IPS DF 4.7 (cell line): Measurements from ENCODE around the gene ZFAND2B.

ENCODE experiments used
- DNase-seq: peaks from one replicate; pipeline ENCODE4 v3.0.0-alpha.2; 2013; ENCODE audit warnings: low spot score; ENCODE audit errors: extremely low read depth

Gene ZFAND2B

DNA sequence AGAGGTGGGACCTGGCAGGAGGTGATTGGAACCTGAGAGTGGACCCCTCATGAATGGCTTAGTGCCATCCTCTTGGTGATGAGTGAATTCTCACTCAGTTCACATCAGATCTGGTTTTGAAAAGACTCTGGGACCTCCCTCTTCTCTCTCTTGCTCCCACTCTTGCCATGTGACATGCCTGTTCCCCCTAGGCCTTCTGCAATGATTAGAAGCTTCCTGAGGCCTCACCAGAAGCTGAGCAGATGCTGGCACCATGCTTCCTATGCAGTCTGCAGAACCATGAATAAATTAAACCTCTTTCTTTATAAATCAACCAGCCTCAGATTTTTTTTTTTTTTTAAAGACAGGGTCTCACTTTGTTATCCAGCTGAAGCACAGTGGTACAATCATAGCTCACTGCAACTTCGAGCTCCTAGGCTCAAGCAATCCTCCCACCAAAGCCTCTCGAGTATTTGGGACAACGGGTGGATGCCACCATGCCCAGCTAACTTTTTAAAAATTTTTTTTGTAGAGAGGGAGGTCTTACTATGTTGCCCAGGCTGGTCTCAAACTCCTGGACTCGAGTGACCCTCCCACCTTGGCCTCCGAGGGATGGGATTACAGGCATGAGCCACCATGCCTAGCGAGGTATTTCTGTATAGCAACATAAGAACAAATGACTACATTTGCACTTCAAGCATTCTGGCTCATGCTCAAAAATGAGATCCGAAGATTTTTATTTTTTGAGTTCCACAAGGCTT lies 2.0 kb upstream of the ZFAND2B start:
- DNase-seq: no peak

DNA sequence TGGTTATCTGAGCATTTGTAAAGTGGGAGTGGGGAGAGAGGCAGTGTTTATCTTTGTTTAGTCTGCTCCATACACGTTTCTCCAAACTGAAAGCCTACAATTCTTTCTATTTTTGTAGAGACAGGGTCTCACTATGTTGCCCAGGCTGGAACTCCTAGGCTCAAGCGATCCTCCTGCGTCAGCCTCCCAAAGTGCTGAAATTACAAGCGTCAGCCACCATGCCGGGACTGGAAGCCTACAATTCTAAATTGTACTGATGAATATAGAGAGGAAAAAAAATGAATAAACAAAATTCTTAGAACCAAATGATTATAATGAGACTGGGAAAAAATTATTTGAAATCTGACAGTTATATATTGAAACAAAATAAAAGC lies 1.4 kb upstream of the ZFAND2B start:
- DNase-seq: no peak

DNA sequence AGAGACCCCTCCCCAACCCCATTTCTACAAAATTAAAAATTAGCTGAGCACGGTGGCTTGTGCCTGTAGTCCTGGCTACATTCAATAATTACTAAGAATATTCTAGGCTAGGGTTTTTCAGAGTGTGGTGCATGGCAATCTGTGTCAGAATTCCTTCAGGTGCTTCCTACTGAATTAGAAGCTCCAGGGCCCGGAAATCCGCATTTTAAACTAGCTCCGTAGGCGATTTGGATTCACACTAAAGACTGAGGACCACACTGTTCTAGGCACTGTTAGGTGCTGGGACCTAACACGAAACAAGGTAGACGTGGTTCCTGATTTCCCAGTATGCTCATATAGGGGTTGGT lies 628 bp upstream of the ZFAND2B start:
- no peak for DNase-seq

DNA sequence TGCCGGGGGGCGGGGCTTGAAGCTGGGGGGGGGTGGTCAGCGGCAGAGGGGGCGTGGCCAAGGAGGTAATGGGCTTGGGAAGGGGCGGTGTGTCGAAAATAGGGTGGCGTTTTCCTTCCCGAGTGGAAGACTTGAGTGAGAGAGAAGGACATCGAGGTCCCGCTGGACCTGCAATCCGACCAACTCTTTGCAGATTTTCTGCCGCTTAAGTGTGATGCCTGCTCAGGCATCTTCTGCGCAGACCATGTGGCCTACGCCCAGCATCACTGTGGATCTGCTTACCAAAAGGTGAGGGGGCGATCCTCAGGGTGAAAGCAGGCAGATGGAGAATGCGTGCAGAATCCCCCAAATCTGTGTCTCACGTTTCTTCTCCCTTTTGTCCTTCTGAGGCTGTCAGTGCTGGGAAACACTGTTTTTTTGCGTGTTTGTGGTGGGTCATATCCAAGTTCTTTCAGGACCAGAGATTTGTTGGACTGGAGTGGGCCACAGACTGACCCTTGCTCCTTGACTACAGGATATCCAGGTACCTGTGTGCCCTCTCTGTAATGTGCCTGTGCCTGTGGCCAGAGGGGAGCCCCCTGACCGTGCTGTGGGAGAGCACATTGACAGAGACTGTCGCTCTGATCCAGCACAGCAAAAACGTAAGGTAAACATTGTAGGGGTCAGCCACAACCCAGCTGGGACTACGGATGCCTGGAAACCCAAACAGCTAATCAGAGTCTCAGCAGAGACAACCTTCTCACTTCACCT lies 727 bp downstream of the ZFAND2B start:
- DNase-seq: no peak

DNA sequence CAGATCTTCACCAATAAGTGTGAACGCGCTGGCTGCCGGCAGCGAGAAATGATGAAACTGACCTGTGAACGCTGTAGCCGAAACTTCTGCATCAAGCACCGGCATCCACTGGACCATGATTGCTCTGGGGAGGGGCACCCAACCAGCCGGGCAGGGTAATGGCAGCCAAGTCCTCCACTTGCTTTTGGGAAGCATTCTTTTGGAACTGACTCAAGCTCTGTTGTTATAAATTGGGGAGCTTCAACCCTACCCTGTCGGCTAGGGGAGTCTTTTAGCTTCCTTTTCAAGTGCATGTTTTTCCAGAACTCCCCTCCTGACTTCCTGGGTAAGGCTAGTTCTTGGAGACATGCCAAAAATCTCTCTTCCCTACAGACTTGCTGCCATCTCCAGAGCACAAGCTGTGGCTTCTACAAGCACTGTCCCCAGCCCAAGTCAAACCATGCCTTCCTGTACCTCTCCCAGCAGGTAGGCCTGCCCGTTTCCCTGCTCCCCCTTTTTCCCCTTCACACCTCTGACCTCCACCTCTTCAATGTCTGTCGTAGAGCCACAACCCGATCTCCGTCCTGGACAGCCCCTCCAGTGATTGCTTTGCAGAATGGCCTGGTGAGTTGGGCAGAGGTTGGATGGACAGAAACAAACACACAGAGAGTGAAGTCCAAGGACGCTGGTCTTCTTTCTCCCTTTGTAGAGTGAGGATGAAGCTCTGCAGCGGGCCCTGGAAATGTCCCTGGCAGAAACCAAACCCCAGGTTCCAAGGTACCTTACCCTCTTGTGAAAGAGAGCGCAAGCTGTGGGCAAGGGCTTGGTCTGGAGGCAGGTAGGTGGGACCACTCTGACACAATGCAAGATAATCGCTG lies 1.5 kb downstream of the ZFAND2B start:
- DNase-seq: no peak

DNA sequence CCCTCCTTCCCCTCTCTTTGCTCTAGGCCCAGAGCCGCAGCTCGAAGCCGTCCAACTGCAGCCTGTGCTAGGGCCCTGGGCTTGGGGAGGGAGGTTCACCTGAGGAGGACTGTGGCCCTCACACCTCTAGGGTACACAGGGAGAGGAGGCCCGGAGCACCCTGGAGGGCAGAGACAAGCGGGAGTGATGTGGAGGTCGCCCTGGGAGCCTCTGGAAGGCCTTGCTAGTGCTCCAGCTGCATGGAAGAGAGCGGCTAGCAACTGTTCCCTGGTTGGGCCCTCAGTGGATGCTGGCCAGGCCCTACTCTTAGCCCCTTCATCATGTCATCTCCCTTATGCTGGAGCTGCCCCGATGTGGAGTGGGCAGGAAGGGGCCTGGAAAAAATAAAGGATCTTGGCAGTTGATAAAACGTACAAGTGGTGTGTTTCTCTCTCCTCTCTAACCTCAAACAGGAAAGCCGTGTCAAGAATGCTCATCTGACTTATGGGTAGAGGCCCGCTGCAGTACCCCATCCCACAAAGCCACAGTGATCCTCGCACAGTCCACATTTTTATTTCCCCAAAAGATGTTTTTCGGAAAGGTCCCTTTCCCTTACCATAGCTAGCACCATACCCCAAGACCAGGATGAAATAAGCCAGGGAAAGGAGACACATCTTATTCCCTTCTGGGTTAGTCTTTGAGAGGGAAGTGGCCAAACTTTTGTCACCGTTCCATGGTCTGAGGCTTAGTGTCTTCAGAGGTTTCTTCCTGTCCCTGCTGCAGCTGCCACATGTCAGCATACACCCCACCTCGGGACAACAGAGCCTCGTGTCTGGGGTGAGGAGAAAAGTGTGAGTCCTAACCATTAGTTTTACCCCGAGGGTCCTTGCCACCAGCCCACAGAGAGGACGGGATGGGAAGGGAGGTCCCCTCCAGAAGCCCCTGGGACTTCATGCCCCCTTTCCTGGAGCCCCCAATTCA lies 2.9 kb downstream of the ZFAND2B start:
- DNase-seq: no peak

DNA sequence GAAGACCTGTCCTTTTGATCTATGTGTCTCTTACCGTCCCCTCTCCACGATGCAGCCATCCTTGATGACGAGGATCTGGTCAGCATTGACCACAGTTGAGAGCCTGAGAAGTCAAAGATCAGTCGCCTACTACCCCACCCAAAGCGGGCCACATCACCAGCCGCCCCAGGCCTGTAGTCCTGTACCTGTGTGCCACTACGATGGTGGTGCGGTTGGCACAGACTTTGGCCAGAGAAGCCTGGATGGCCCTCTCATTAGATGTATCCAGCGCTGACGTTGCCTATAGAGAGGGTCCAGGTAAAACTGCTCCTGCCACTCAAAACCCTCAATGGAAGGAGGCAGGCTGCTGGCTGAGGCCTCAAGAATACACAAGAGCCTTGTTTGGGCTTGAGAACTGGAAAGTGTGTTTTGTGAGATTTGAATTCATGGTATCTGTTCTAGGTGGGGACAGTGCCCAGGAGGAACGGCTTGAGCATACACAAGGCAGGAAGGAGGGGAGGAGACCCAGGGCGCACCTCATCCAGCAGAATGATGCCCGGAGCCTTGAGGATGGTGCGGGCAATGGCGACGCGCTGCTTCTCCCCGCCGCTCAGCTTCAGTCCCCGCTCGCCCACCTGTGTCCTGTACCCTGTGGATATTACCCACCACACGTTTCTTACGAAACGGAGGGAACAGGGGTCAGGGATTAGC lies 3.8 kb downstream of the ZFAND2B start:
- DNase-seq: no peak

DNA sequence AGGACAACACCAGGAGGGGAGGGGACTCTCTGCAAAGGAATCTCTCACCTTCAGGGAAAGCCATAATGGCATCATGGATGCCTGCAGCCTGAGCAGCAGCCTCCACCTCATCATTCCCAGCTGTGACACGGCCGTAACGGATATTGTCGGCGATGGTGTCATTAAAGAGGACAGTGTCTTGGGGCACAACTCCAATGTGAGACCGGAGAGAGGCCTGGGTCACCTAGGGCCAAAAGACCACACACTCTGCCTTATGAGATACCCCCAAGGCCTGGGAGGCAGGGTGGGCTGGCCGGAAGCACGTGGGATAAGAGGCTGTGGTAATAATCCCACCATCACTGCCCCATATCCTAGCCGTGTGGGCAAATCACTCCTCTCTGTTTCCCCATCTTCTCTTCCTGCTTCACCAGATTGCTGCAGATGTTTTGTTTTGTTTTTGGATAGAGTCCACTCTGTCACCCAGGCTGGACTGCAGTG lies 4.3 kb downstream of the ZFAND2B start:
- no peak for DNase-seq

DNA sequence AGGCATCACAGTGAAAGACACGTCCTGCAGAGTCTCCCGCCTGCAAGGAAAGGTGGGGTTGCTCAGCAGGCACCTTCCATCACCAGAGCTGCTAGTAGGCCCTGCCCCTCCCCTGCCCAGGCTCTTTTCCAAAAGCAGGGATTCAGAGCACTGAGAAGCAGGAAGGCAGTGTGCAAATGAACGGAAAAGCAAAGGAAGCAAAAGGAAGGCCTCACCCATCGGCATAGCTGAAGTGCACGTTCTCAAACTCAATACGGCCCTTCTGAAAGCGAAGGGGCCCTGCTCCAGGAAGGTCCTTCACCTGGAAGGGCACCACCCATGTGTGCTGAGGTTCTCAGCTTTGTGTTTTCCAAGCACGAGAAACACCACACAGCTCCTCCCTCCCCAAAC lies 6.4 kb downstream of the ZFAND2B start:
- no peak for DNase-seq

DNA sequence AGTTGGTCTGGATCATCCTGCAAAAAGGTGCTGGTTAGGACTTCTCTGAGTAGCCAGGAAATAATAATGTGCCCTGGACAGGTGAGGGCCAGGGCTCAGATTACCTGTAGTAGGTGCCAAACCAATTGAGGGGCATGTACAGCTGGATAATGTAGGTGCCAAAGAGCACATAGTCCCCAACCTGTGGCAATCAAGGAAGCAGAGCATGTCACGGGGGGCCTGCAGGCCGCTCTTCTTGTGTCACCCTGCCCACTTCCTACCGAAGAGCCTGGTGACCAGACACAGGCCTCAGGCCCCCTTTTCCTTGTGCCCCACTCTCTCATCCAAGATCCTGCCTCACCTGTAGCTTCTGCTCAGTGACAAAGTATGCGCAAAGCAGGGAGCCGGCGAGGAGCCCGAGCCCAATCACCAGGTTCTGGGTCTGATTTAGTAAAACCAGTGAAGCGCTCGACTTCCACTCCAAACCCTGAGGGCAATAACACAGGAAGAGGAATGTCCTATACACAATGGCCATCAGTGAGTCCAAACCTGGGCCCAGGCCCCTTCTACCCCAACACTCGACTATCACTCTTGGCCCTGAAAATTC lies 7.0 kb downstream of the ZFAND2B start:
- DNase-seq: no peak

DNA sequence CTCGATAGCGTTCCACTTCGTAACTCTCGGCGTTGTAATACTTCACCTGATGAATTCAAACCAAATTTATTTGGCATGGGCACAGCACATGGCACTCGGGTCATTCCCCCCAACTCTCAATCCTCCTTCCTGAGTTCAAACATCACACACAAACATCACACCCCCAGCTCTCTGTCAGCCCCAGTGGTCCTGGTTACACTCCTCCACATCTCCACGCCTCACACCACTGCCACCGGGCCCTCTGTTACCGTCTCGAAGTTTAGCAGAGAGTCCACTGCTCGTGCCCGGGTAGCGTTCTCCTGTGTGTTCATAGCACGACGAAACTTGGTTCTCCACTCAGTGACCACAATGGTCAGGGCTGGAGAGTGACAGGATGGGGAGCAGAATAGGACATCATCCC lies 7.6 kb downstream of the ZFAND2B start:
- no peak for DNase-seq

DNA sequence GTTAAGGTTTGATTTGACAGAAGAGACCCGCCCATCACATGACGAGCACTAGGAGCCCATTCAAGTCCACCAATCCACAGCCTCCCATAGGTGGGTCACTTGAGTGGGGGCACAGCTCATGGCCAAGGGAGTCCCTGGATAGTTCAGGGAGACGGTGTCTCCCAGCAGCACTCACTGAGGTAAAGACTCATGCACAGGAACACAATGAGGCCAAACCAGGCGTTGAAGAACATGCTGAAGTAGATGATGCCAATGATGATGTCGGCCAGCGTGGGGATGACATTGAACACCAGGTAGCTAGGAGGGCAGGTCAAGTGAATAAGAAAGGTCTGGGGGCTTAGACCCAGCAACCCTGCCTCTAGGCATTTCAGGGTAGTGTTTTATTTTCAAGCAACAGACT lies 8.2 kb downstream of the ZFAND2B start:
- DNase-seq: no peak

DNA sequence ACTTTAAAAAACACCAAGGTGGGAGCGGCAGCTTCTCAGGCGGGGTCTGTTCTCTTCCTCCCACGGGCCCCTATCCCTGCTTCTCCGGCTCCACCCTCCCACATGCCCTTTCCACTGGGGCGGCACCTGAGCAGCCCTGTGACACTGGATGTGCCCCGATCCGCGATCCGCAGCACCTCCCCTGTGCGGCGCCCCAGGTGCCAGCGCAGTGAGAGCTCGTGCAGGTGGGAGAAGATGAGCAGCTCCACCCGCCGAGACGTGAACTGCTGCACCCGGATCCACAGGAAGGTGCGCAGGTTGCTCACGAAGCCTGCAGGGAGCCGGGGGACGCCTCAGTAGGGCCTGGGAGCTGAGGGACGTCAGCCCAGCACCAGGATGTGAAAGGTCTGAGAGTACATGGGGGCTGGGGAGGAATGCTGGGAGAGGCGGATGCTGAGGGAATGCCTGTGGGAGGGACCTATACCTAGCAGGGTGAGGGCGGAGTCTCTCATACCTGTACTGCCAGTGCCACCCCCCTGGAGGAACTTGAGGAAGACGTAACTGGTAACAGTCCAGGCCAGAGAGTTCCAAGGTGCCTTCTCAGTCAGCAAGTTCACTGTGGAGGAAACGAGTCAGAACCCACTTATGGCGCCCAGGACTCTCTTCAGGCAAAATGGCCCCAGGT lies 9.4 kb downstream of the ZFAND2B start:
- no peak for DNase-seq

DNA sequence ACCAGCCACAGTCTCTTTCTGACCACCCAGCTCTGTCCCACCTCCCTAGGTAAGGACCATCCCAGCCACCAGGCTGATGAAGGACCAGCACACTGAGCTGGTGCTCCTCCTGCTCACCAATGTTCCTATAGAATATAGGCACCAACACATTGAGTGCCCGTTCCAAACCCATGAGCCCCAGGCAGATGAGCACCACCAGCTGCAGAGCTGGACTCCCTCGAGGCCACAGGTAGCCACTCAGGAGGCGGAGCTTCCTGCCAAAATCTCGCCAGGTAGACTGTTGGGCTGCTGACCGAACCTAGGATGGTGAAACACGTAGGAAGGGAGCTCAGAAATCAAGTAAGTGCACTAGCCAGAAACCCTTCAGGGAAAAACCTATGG lies 9.9 kb downstream of the ZFAND2B start:
- no peak for DNase-seq

DNA sequence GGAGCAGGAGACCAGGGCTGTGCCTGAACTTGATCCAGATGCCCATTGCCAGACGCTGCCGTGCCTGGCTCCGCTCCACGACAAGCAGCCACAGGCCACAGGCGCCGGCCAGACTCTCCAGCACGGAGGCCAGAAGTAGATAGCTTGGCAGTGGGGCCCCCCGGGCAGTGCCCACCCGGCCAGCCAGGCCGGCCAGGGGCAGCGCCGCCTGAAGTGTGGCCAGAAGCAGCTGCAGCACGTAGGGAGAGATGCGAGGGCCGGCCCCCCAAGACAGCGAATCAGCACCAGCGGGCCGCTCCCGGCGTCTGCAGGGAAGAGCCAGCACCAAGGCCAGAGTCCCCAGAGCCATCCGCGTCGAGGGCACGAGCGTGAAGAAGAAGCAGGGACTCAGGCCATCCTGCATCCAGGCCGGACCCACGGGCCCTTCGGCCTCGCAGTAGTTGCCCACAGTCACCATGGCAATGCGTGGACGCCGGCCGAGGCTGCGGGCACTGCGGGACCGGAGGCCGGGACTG lies 11.7 kb downstream of the ZFAND2B start:
- DNase-seq: no peak

DNA sequence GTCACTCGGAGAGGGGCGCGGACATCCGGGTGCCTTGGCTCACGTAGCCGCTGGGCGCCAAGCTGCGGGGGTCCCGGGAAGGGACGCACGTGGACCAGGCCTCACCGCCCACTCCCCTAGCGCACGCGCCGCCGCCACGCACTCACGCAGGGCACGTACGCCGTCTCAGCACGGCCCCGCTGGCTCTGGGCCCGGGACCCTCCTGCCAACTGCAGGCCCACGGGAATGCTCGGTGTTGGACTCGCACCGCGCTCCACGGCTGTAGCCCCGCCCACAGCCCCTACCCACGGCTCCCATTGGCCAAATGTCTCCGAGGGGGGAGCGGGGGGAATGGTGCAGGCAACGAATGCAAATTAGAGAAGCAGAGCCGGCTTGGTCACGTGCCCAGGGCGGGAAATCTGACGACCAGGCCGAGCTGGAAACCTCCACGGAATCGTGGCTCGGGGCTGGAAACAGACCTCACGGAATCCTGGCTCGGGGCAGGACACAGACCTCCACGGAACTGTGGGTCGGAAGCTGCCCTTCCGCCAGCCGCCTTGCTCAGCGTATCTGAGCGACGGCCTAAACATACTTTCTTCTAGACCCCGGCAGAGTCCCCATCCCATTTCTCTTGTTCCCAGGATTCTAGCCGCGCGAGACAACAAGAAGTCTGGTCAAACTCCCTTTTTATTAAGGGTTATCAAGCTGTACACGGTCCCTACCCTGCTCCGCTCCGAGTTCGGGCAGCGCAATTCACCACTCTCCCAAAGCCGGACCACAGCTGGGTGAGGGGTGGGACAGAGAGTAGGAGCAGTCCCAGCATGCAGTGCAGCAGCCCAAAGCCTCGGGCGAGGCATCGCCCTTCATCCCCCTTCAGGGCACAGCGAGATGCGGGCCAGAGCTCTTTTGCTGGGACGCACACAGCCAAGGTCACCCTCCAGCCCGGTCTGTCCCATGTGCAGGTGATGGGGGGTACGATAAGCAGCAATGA lies 12.4 kb downstream of the ZFAND2B start, which contains the start of gene ABCB6:
Gene ABCB6 (minus strand): TSS at position 227 of the 970 bp plus-strand sequence. CDS start 285 bp downstream, outside the sequence.
- no peak for DNase-seq

DNA sequence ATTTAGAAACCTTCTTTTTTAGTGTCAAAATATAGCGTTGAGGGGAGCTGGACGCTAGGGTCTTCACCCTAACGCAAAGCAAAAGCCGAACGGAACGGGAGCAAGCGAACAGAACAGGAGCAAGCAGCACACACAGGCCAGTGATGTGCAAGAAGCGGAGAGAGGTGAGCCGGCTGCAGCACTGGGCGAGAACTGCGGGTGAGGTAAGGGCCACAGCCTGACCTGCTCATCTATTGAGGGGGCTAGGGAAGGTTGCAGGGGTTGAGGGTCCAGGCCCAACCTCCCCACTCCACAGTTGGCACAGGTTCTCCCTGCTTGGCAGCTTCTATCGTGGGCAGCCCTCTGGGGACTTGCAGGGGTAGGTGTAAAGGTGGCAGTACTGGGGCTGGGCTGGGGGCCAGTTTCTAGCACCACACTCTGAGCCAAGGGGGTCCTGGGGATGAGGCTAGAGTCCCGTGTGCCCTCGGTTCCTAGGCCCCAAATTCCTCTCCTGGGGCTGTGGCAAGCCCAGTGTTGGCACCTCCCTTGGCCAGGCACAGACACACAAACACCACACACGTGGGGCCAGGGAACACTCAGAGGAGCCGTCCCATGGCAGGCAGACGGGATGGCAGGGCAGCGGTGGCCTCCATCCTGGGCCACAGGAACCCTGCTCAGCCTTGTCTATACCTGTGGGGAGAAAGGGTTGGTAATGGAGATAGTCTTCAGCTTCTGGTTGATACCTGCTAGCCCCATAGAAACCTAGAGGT lies 13.4 kb downstream of the ZFAND2B start:
- DNase-seq: no peak
